HG02588 (cell line): ENCODE results near the gene GOLGA8Q.
"Not testable (repeated sequence)": the region's sequence is repeated elsewhere in the genome, so short reads cannot be mapped to it uniquely, and the experiment has no call there.

Experiments used
- ATAC-seq: cut with Tn5 transposase; IDR thresholded peaks from one replicate; pipeline ENCODE4 v1.9.1; 2021; ENCODE audit warnings: mild to moderate bottlenecking, moderate library complexity; ENCODE audit not compliant: unreplicated experiment

The GOLGA8Q gene

GRCh38 chr15:30551750-30552149, at the start of gene GOLGA8Q:
TSS of gene GOLGA8Q (plus strand) at chr15:30552050. CDS start at chr15:30552078, 28 bp downstream.
- ATAC-seq = not testable (repeated sequence)

DNA sequence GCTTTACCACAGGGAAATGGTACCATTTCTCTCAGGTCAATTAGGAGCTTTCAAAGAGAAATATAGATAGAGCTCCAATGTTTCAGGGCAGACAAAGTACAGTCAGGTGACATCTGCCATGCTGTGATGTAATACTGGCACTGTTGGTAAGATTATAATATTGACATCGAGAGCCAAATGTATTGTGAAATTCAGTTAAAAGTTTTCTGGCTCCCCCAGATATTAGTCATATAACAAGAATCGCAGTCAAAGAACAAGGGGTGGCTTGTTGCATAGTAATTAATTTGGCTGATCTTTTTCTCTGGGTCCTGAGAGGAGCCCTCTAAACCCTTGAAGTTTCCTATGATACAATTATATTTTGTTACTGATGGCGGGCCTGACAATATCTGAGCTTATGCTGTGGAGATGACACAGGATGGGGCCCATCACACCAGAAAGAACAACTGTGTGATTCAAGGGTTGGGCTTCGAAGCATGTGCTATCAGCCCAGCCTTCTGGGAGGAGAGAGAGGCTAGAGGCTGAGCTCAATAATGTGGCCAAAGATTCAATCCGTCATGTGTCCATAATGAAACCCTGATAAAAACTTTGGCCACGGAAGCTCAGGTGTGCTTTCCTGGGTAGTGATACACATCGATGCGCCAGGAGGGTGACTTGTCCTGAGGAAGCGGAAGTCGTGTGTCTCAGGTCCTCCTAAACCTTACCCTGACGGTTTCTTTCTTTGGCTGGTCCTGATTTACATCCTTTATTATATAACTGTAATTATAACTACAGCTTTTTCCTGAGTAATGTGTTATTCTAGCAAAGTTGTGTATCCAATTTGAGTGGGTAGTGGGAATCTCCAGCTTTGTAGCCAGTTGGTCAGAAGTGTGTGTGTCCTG, 48.7 kb upstream of the GOLGA8Q start:
- not testable (repeated sequence) for ATAC-seq

- not testable (repeated sequence) for ATAC-seq
Measured at GRCh38 chr15:30504162-30504843, 47.5 kb upstream of the GOLGA8Q start.

- not testable (repeated sequence) for ATAC-seq
Measured at GRCh38 chr15:30514545-30514944, 37.3 kb upstream of the GOLGA8Q start.

DNA sequence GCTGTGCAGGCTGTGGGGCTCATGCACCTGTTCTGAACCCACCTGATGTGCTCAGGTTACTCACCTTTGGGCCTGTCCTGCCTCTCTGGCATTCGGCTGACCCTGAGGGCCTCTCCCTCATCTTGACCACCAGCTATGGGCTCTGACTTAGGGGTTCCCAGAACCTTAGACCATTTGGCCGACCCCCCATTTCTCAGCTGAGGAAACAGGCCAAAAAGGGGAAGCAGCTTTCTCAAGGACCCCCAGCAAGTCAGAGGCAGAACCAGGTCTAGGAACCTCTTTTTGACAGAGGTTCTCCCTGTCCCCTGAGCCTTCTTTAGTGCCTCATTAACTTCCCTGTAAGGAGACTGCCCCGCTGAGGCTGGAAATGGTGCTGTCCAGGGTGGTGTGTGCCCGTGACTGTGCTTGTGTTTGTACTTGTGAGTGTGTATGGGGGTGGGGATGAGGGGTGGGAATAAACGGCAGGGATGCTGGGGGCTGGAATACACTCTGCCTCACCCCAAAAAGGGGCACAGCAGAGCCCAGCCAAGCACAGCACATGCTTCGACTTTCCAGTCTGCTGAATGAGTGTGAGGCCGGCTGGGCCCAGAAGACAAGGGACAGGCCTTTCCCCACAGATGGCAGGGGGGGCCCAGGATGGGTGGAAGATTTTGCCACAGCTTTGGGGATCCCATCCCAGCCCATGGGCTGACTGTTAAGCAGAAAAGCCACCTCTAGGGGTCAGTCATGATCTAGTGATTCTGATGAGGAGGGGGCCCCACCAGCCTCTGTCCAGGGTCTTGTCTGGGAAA, 28.2 kb upstream of the GOLGA8Q start:
- ATAC-seq = not testable (repeated sequence)

DNA sequence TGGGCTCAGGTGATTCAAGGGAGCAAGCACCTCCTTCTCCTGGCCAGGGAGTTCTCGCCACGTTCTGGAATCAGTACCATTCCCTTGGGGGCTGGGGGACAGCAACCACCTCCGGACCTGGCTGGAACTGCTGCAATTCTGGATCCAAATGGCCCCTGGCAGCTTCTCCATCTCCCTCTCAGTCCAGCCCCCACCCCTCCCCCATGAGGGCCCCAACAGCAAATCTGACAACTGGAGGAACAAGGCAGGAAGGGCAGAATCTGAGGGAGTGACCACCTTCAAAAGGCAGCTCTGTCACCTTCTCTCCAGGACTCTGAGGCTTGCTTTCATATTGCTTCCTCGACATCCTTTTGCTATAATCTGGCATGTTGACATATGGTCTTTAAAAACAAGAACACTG, 25.9 kb upstream of the GOLGA8Q start:
- not testable (repeated sequence) for ATAC-seq

- ATAC-seq = not testable (repeated sequence)
Measured at GRCh38 chr15:30529049-30529448, 22.8 kb upstream of the GOLGA8Q start.

- not testable (repeated sequence) for ATAC-seq
Measured at GRCh38 chr15:30566949-30567348, 15.1 kb downstream of the GOLGA8Q start.

GRCh38 chr15:30573012-30573491, 21.2 kb downstream of the GOLGA8Q start:
- ATAC-seq = not testable (repeated sequence)

- ATAC-seq = not testable (repeated sequence)
Measured at GRCh38 chr15:30579394-30579970, 27.6 kb downstream of the GOLGA8Q start.

GRCh38 chr15:30580716-30581115, 28.9 kb downstream of the GOLGA8Q start:
- ATAC-seq = not testable (repeated sequence)

GRCh38 chr15:30598953-30599352, 47.1 kb downstream of the GOLGA8Q start:
- not testable (repeated sequence) for ATAC-seq

- ATAC-seq = not testable (repeated sequence)
Measured at GRCh38 chr15:30603796-30604195, 51.9 kb downstream of the GOLGA8Q start, which contains the start of gene GOLGA8H. TSS of gene GOLGA8H (plus strand) at chr15:30604028. CDS start at chr15:30604126, 98 bp downstream.
